Activated CD4-positive, CD25-positive, alpha-beta regulatory T cell (primary cell): ENCODE results near the gene IL22.

Source experiments
- DNase-seq, 4 experiments: peaks; one replicate each; lab custom pipeline; 2025; lab: John Stamatoyannopoulos, UW

The IL22 gene

DNA sequence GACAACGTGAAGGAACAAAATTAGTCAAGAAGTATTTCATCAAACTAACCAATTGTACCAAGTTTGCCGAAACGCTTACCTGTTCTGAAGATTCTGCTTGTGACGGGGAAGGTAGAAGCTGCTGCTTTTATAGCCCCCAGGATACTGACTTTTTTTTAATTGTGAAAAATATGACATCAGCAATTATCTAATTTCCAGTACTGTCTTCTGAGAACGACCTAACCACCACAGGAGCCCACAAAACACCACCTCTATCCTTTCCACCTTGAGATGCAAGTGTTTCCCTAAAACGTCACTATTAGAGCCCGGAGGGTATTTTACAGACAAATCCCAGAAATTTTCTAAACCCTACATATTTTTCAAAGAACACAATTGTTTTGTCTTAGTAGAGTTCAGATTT, at the start of gene IL22:
Gene IL22, minus strand, starts transcription at position 101 of the 400 bp plus-strand sequence. CDS start 156 bp downstream, outside the sequence.
- no peak for DNase-seq

- DNase-seq: no peak
Measured at GRCh38 chr12:68297929-68298328, 44.5 kb upstream of the IL22 start.

- DNase-seq: no peak
Measured at GRCh38 chr12:68294251-68294650, 40.8 kb upstream of the IL22 start.

- DNase-seq: no peak
Measured at GRCh38 chr12:68293347-68293746, 39.9 kb upstream of the IL22 start.

DNA sequence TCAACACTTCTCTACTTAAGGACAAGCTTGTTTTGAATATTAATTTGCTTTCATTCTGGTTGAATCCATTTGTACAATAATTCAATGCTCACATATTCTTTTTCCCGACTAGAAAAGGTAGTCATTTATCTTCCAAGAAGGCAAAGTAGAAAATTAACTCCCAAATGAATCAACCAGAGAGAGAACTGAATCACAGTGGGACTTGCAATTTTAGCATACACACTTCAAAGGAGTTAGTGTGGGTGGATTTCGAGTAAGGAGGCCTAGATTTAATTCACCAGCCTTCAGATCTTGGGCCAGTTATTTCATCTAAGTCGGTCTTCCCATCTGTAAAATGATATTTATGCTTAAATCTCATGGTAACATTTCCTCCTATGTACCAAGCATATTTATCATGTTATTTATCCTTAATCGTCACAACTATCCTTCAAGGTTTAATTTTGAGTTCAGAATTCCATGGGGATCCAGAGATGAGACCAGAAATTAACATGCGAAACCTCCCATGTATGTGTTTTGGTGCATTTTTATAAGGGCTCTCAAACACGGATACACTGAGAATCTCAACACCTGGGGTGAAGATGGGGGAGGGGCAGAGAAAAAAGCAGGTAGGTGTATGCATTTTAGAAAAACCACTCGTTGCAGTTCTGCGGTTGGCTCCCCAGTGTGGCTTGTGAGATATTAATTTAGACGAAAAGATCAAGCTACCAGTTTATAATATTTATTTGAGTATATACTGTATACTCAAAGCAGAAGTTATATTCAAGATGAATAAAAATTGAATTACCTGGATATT, 38.9 kb upstream of the IL22 start:
- no peak for DNase-seq

DNA sequence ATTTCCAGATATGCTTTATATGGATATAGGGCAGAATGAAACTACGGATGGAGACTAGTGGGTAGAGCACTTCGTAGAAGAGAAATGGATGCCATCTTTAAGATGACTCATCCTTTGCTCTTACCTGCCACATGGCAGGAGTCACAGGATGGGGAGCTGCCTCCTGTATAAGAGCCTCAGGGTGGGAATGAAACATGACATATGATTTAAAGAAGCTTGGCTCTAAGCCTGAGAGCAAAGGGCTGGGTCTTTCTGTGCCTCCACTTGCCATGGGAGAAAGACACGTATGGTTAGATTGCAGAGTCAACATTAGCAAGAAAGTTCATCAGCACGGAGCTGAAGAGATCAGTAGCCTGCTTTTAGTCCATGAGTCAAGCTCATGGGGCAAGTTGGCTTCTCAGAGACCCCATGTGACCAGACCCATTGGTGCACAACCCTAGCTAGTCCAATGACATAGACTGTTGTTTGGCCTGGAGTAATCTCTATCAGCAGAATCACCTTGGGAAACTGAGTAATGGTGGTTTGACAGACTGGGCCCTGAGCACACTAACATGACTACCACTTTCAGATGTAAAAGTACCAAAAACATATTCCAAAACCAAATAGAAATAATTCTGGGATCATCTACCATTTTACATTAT, 38.1 kb upstream of the IL22 start:
- DNase-seq: no peak

DNA sequence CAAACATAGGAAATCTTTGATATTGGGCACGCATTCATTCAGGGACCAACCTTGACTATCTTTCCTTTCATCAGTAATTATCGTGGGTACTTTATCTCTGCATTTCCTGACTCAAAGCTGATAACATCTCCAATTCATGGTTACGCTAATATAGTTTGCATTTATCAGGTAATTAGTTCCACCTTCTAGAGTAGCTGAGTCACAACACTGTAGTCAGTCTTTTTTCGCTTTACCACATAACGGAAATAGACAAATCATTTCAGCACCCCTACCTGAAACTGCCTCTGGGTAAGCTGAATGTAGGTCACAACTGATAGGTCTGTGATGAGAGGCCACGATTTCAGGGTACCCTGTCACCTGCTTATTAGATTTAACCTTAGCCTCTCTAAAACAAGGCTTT, 36.7 kb upstream of the IL22 start:
- no peak for DNase-seq

DNA sequence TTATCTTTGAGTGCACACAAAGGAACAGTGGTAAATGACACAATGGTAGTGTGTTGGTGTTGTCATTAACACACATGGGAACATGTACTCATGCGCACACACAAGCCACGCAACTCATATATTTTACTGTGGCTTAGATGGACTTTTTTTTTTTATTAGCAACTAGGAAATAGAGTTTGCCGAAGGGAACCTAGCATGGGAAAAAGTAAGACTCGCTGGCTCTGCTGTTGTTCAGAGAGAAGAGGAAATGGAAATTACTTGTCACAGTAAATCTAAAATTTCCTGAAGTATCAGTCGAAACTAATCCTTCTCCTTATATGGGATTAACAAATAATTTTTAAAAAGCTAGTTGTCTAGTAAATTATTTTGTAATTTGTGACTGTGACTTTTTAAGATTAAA, 33.7 kb upstream of the IL22 start:
- no peak for DNase-seq

DNA sequence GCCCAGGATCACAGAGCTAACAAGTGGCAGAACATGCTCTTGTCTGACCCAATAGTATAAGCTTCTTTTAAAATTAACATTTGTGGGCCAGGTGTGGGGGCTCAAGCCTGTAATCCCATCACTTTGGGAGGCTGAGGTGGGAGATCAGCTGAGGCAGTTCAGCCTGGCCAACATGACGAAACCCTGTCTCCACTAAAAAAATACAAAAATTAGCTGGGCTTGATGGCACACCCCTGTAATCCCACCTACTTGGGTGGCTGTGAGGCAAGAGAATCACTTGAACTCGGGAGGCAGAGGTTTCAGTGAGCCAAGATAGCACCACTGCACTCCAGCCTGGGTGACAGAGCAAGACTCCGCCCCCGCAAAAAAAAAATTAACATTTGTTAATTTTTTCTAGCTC, 33.0 kb upstream of the IL22 start:
- no peak for DNase-seq

DNA sequence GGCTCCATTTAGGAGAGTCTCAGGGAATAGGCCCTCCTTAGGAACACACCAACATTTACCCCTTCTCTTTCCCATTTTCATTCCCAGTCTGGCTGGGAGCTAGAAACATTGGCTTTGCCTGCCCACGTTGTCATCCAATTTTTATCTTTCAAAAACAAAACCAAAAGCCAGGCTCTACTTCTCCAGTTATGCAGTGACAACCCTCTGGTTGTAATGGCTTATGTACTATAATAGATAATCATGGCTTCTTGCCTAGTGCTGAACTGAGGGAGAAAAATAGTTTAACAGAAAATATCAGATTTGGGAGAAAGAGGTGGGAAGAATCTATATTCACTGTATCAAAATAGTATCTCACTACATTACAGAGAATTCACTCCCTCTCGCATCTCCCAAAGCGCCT, 32.1 kb upstream of the IL22 start:
- no peak for DNase-seq

GRCh38 chr12:68281322-68282077, 28.1 kb upstream of the IL22 start:
- DNase-seq: no peak

DNA sequence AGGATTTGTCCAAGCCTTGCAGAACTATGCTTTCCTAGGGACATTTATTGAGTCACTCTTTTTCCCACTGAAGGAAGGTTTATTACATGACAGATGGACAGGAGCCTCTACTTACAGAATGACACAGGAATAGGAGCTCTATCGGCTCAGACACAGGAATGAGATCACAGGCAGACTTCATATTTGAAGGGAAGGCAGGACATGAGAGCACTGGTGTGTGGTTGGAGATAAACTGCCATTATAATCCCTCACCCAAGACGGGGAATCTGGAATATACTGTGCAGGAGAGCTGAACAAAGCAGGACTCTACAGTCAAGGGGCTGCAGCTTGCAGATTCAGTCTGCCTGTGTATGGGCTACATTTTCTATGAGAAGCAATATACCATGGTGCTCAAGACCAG, 26.8 kb upstream of the IL22 start:
- DNase-seq: no peak

DNA sequence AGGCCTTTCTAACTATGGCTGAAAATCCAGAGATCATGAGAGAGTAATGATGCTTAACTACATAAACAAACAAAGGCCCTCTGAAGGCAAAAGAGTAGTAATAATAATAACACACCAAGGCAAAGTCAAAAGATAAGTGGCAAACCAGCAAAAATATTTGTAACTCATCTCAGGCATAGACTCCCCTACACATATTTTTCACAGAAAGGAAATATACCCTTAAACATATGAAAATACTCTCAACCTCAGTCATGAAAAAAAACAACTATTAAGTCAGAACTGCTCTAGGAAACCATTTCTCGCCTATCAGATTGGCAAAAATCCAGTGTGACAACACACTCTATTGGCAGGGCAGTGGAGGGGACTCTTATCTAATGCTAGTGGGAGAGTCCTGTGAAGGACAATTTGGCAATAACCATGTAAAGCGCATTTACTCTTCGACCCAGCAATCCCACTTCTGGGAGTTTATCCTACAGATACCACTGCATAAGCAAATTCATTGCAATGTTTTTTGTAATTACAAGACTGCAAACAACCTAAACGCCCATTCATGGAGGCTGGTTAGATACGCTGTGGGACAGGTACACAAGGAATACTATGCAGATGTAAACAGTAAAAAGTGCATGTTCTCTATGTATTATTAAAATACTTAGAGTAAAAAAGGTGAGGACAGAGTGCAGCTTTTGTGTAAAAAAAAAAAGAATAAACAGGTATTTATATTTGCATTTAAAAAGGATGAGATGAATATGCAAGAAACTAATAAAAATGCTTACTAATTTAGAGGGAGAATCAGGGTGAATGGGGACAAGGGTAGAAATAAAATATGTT, 26.0 kb upstream of the IL22 start:
- DNase-seq: no peak

- DNase-seq: no peak
Measured at GRCh38 chr12:68276402-68276930, 23.1 kb upstream of the IL22 start.

DNA sequence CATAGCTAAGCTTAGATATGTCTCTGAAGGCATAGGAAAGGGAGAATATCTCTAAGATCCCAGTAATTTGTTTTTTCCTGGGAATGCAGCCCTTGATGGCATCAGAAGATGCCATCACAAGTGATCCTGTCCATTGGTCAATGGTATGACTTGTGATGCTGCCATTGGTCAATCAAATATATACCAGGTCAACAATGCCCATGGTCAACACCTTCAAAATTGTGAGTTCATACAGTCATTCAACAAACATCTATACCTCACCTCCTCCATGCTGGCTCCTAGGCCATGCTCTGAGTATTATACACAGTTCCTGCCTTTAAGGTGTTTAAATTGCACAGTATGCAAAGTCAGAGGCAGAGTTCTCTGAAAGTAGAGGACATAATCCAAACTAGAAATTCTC, 19.3 kb upstream of the IL22 start:
- no peak for DNase-seq

- no peak for DNase-seq
Measured at GRCh38 chr12:68271346-68271745, 17.9 kb upstream of the IL22 start.

GRCh38 chr12:68270358-68270757, 17.0 kb upstream of the IL22 start:
- DNase-seq: no peak

GRCh38 chr12:68269779-68270178, 16.4 kb upstream of the IL22 start:
- no peak for DNase-seq

GRCh38 chr12:68268967-68269366, 15.6 kb upstream of the IL22 start:
- no peak for DNase-seq

DNA sequence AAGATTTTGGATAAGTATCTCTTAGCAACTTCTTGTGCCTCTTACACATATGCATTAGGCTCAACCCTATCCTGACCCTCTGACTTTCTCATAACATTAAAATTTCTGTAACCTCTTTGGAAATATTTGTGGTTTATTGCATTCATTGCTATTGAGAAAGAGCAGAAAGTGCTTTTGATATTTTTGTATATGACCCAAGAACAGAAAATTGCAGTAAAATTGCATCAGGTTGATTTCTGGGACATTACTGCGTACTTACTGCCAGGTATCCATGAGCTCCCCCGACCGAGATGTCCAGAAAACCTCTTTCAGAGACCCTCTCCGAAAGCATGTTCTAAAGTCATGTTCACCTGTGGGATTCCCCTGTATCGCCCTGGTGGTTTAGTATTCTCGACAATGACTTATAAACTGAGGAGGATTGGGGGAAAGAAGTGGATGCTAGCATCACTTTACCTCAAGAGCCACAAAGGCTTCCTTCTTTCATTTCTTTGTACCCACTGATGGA, 14.5 kb upstream of the IL22 start:
- no peak for DNase-seq

DNA sequence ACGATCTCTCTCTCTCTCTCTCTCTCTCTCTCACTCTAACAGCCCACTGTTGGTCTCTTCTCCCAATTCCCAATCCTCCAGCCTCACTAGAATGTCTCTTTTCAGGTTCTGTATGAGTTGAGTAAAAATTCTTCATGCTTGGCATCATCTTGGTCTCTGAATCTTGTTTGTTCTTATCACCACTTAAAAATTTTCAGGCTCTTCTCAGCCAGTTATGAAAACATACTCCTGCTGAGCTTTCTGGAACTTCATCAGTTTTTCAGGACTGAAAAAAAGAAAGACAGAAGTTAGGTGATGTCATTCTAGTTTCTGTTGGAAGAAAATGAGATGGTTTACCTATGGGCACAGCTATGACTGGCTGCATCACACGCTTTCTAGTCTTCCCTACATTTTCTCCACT, 11.5 kb upstream of the IL22 start:
- no peak for DNase-seq
